HG02973 (cell line): ENCODE measurements around the gene FAM13A.
"Not testable (repeated sequence)": the region's sequence is repeated elsewhere in the genome, so short reads cannot be mapped to it uniquely, and the experiment has no call there.

Source experiments
- ATAC-seq: cut with Tn5 transposase; IDR thresholded peaks from one replicate; pipeline ENCODE4 v1.9.1; 2021; ENCODE audit warnings: moderate library complexity; ENCODE audit not compliant: unreplicated experiment

FAM13A gene

DNA sequence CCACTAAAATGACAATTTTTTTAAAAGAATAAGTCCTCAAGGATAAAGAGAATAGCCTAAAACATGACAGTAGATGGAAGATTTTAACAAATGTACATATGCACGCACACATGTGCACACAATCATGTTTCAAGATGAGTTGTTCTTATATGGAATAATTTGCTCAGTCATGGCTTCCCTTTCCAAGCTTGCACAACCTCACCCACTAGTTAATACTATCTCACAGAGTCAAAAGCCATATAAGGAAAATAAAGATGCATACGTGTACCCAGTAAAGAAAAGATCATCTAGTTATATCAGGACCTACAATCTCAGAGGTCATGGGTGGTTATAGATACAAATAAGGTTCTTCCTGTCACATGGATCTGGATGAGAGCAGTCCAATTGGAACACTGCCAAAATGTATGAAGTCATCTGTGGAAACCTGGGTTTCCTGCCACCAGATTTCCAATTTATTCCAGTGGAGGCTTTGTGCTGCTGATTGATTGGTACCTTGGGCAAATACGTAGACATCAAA, 56.1 kb downstream of the FAM13A start:
- ATAC-seq, result no peak

DNA sequence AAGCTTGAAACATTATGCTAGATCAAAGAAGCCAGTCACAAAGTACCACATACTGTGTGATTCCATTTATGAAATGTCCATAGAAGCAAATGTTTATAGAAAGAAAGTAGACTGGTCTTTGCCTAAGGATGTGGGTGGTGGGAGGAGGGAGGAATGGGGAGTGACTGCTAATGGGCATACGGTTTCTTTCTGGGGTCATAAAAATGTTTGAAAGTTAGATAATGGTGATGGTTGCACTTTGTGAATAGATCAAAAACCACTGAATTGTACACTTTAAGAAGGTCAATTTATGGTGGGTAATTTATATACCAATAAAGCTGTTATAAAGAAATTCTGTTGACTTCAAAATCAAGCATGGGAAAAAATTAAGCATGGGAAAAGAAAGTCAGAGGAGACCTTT, 56.6 kb downstream of the FAM13A start:
- no peak for ATAC-seq

DNA sequence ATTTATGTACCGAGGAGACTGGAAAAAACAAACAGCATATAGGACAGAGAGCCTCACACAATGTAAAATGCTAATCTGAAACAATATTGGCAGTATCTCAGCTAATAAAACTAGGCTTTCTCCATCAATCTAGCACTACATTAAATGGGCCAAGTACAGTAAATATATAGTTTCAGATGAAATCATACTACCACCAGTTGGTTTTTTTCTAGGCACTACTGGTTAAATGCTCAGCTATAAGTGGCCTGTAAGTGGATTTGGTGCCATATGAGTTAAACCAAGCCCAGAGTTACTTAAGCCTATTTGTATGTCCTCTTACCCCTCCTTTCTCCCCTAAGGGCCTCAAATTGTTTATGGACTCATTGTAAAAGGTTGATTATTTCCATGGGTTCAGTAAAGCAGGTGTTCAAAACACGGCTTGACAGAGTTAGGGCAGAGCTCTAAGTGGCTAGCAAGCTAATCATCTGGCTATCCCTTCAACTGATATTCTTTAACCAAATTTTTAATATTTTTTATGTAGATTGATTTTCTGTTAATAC, 57.5 kb downstream of the FAM13A start:
- ATAC-seq, result no peak

DNA sequence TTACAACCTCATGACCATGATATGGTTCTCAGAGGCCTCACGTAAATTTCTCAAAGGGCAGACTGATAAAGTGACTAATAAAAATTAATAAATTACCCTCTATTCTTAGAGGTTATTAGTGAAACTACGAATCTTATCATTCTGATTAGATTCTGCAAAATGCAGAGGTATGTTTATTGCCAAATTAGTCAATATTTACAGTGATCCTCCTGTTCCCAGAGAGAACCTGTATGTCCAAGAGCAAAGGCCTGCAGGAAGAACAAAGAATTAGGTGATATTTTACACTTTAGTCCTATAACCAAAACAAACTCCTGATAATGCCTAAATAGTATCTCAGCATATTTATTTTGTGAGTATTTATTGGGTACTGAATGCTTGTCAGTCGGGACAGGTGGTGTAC, 58.1 kb downstream of the FAM13A start:
- ATAC-seq, result no peak

DNA sequence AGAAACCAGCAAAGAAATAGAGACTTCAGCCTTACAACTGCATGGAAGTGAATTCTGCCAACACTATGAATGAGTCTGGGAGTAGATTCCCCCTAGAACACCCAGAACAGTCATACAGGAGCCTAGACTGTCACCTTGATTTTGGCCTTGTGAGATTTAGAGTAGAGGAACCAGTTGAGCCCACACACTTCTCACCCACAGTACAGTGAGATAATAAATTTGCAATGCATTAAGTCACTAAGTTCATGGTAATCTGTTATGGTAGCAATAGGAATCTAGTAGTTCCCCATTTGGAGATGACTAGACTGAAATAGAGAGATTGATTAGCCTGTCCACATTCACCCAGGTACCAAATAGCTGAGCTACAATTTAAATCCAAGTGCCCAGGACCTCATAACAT, 59.0 kb downstream of the FAM13A start:
- no peak for ATAC-seq

DNA sequence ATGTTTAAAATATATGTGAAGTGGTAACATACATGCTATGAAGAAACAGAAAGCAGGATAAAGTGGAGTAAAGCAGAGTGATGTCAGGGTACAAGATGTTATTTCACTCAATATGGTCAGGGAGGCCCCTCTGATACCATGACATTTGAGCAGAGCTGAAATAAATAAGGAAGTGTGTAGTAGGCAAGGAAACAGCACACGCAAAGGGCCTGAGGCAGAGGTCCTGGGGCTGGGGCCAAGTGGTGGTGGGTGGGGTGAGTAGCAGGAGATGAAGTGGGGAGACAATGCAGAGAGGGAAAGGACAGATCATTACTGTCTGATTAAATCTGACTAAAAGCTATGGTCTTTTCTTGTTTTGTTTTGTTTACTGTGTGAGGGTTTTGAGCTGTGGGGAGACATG, 61.1 kb downstream of the FAM13A start:
- no peak for ATAC-seq

DNA sequence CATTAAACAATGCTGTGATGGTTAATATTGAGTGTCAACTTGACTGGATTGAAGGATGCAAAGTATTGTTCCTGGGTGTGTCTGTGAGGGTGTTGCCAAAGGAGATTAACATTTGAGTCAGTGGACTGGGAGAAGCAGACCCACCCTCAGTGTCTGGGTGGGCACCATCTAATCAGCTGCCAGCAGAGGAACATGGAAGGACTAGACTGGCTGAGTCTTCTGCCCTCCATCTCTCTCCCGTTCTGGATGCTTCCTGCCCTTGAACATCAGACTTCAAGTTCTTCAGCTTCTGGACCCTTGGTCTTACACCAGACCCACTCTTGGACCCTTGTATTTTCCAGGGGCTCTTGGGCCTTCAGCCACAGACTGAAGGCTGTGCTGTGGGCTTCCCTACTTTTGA, 61.7 kb downstream of the FAM13A start:
- ATAC-seq, result not testable (repeated sequence)

DNA sequence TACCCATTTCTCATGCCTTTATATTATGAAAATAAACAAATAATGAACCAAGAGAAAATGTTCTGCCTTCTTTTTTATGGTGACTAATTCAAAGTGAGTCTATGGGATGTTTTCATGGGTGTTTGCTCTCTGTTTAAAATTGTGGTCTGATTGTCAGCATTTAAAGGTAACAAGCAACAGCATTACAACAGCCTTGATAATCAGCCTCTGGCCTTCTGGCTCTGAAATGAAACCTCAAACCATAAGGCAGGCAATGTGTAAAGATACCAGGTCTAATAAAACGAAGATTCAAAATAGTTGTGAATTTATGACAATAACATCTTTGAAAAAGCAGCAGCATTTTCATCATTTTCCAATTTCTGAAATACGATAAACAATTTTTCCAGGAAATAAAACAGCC, 63.7 kb downstream of the FAM13A start:
- no peak for ATAC-seq

DNA sequence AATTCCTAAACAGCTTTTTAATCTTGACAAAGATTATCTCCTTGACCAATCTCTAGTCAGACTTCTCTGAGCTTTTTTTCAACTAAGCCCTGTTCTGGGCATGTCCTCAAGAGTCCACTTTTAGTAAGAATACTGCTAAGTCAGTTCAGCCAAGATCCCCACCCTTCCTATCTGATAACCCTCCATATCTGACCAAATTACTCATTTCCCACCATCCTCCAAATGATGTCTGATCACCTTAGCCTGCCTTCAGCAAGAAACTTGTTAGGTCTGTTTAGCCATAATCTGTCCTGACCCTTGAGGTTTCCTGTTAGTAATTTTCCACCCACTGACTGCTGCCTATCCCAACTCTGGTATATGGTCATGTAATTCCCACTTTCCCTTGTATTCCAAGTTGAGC, 65.2 kb downstream of the FAM13A start:
- ATAC-seq, result no peak

DNA sequence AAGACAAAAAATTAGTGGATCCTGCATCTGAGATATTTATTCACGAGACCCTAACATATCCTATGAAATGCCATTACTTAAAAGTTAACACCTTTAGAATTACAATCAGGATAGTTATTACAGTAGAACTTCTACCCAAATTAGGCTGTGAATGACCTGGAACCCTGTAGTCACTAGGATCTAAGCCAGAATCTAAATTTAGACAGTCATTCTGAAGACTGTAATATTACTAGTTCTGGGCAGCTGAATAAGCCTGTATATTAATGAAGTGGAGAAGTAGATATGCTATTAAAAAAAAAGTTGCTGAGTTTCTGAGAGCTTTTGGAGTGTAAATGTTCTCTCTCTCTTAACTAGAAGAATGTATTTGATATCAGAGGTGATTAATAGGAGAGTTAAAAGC, 67.0 kb downstream of the FAM13A start:
- ATAC-seq, result no peak

DNA sequence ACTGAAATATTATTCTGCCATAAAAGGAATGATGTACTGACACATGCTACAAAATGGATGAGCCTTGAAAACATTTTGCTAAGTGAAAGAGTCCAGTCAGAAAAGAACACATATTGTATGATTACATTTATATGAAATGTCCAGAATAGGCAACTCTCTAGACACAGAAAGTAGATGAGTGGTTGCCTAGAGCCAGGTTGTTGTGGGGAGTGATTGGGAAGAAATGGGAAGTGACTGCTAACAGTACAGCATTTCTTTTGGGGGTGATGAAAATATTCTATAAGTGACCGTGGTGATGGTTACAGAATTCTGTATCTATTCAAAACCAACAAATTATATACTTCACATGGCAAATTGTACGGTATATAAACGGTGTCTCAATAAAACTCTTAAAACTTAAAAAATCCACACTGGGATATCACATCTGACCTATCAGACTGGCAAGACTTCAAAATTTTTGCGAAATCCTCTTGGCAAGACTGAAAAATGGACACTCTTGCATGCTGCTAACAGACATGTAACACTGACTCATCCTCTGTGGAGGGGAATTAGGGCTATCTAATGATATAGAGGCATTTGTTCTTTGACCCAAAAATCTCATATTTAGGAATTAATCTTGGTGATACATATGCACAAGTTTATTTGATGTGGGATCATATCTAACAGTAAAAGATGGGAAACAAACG, 71.8 kb downstream of the FAM13A start:
- no peak for ATAC-seq

DNA sequence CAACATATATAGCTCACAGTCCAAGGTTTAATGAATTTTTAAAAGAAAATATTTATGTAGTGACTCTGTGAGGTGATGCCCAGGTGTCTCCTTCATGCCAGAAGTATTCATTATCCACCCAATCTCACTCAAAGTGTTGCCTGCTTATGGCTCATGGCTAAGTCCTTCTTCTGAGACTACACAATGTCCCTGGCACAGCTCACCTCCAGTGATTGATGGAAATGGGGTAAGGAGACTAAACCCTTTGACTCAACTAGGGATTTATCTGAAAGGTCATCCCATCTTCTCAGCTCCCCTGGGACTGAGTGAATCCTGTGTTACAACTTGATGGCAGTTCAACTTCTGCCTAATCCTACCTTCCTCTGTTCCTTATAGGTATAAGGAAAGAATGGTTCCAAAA, 74.2 kb downstream of the FAM13A start:
- ATAC-seq, result no peak

DNA sequence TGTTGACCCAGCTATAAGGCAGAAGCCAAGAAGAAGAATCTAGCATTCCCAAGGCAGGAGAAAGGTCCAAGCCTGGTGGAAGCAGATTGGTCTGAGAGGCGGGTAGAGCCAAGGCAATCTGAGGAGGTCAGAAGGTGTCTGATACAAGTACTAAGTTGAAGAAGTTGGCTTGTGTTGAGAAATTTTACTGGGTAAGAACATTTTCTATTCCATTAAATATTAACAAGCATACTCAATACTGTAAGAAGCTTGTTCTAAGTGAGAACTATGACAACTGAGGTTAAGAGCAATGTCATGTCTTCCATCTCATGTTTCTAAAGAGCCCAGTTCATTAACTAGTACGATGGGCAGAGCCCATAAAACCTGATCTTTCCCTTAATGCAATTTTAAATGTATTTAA, 75.0 kb downstream of the FAM13A start:
- peak; percentile 83 for ATAC-seq

DNA sequence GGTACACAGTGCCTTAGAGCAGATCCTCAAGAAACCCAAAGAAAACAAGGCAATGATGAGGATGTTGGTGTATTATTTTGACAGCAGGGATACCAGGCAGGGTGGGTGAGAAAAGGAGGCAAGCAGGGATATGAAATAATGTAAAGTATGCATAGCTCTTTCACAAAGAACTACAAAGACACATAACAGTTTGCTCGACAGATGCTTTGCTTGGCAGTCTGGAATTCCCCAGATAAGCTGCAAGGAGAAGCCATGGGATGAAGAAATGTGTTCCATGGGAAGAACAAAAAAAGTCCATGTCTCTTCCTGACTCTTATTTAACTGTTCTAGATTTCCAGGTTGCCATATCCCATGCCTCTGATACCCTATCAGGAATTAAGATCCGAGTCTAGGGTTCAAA, 75.4 kb downstream of the FAM13A start:
- ATAC-seq, result no peak

DNA sequence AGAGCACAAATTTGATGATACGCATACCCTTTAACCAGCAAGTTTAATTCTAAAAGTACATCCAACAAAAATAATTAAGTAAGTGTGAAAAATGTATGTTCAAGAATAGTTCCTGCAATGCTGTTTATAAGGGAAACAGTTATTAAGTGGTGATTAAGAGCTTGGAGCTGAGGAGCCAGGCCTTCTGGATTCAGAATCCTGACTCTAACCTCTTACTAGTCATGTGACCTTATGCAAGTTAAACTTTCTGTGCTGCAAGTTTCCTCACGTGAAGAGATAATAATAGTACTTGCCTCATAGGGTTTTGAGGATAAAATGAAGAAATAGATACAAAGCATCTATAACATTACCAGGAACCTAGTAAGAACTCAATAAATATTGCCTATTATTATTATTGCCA, 77.7 kb downstream of the FAM13A start:
- no peak for ATAC-seq

DNA sequence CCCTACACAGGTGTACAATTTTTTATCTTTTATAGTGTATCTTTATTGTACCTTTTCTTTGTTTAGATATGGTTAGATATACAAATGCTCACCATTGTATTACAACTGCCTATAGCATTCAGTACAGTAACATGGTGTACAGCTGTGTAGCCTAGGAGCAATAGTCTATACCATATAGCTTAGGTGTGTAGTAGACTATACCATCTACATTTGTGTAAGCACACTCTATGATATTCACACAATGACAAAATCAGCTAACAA, 80.3 kb downstream of the FAM13A start:
- no peak for ATAC-seq

DNA sequence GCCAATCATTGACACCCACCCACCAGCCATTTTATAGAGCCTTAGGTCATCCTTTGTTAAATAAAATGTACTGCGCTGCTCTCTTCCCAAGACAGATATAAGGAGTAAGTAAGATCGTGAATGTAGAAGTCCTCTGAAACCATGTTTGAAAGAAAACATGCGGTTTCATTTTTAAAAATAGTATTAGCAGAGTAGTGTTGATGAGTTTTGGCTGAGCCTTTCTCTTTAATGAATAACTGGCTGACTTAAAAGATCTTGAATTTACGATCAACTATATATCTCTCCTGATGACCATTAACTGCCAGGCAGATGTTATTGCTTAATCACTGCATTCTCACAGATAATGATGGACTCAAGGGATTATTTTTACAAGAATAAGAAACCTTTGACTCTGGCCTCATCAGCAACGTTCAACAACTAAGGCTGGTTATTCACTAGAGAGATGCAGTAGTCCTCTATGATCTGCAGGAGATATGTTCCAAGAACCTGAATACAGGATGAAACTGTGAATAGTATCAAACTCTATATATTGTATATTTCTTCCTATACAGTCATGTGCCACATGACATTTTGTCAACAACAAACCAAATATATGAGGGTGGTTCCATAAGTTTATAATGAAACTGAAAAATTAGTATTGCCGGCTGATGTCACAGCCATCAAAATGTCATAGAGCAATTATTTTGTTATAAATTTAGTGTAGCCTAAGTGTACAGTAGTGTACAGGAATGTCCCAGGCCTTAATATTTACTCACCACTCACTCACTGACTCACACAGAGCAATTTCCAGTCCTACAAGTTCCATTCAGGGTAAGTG, 80.8 kb downstream of the FAM13A start:
- no peak for ATAC-seq

DNA sequence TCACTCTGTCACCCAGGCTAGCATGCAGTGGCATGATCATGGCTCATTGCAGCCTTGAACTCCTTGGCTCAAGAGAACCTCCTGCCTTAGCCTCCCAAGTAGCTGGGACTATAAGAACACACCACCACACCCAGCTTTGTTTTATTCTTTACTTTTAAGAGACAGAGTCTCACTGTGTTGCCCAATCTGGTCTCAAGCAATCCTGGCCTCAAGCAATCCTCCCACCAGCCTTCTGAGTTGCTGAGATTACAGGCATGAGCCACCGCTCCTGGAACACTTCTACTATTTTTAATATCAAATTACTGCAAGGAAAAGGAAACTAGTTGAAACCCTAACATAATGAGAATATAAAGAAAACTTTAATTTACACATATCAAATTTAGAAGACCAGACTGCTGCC, 85.4 kb downstream of the FAM13A start:
- no peak for ATAC-seq

DNA sequence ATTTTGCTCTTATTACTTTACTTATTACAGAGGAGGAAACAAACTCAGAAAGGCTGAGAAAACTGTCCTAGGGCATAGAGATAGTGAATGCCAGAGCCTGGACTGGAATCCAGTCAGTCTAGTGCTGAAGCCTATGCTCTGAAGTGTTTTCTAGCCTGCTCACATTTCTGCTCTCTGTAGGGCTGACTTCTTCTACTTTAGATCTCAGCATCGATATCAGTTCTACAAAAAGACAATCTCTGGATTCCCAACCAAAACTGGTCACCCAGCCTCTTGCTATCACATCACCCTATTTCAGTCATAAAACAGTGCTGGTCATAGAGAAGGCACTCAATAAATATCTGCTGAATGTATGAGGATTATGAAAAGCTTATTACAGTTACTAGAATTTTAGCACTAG, 87.2 kb downstream of the FAM13A start:
- ATAC-seq, result no peak

DNA sequence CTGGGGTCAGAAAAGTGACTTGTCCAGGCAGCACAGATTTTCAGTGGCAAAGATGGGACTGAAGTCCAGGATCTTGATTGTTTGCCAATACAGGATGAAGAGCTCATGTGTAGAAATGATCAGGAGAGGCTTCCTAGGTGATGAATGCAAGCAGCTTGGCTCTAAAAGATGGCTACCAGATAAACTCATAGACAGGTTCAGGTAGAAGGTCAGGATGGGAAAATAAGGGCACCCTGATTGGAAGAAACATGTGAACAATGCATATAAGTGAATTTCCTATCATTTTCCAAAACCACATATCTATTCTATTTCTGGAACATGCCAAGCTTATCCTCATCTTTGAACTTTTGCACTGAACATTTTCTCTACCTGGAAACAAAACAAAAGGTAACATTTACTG, 87.7 kb downstream of the FAM13A start:
- no peak for ATAC-seq

DNA sequence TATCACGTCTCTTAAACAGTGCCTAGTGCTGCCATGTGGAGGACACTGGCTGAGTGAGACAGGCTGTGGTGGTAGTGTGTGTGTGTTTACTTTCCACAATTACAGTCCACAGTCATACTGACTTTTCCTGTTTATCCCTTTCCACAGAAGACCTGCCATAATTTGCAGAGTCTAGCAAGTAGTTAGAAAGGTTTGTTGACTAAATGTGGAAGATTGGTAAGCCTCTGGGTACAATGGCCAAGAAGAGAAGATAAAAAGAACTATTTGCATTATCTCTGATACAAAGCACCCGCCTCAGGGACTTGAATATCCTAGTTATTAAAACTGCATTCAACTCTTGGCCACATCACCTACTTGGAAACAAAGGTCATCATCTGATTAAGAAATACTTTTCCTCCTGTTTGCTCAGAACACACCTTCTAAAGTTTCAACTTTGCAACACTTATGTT, 89.1 kb downstream of the FAM13A start:
- ATAC-seq, result no peak

DNA sequence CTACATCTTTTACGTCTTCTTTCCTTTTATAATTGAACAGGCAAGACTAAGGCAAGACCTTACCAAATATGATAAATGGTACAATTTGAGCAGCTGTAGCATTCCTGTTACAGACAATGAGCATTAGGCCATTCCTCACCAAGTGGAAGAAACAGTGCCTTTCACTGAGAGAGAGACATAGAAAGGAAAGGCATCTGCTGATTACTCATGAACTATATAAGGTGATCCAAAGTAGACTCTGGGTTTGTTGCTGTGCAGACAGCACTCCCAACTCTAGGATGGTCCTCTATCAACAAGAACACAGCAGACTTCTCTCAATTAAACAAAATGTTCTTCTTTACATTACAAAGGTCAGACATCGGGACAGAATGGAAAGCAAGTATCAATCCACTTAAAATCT, 91.9 kb downstream of the FAM13A start:
- ATAC-seq, result no peak
